ENCODE measurements around the gene SLC10A1. TPM values are rescaled to one million over a fixed set of nuclear protein-coding genes. Genes with fewer than 3 reads are reported as not detected.

SLC10A1 gene
- total and polyA plus RNA-seq, 2 experiments from 2014 or later: 0.10 TPM; not detected in 1

DNA sequence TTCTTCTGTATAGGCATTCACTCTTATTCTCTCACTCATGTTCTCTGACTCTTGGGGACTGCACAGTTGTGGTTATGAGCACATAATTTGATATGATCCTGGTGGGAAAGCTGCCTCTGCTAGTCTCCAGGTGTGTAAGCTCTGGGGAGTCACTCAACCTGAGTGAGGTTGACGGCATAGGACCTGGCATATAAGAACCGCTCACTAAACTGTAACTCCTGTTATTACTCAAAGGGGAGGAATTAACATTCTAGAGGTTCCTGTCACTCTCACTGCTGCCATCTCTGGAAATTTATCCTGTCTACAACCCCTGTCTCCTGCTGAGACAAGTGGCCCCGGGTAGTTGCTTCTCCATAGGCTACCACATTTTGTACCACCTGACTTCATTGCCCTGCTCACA lies 16.1 kb downstream of the SLC10A1 start (continued):
- TF ChIP-seq, protein P1, sequence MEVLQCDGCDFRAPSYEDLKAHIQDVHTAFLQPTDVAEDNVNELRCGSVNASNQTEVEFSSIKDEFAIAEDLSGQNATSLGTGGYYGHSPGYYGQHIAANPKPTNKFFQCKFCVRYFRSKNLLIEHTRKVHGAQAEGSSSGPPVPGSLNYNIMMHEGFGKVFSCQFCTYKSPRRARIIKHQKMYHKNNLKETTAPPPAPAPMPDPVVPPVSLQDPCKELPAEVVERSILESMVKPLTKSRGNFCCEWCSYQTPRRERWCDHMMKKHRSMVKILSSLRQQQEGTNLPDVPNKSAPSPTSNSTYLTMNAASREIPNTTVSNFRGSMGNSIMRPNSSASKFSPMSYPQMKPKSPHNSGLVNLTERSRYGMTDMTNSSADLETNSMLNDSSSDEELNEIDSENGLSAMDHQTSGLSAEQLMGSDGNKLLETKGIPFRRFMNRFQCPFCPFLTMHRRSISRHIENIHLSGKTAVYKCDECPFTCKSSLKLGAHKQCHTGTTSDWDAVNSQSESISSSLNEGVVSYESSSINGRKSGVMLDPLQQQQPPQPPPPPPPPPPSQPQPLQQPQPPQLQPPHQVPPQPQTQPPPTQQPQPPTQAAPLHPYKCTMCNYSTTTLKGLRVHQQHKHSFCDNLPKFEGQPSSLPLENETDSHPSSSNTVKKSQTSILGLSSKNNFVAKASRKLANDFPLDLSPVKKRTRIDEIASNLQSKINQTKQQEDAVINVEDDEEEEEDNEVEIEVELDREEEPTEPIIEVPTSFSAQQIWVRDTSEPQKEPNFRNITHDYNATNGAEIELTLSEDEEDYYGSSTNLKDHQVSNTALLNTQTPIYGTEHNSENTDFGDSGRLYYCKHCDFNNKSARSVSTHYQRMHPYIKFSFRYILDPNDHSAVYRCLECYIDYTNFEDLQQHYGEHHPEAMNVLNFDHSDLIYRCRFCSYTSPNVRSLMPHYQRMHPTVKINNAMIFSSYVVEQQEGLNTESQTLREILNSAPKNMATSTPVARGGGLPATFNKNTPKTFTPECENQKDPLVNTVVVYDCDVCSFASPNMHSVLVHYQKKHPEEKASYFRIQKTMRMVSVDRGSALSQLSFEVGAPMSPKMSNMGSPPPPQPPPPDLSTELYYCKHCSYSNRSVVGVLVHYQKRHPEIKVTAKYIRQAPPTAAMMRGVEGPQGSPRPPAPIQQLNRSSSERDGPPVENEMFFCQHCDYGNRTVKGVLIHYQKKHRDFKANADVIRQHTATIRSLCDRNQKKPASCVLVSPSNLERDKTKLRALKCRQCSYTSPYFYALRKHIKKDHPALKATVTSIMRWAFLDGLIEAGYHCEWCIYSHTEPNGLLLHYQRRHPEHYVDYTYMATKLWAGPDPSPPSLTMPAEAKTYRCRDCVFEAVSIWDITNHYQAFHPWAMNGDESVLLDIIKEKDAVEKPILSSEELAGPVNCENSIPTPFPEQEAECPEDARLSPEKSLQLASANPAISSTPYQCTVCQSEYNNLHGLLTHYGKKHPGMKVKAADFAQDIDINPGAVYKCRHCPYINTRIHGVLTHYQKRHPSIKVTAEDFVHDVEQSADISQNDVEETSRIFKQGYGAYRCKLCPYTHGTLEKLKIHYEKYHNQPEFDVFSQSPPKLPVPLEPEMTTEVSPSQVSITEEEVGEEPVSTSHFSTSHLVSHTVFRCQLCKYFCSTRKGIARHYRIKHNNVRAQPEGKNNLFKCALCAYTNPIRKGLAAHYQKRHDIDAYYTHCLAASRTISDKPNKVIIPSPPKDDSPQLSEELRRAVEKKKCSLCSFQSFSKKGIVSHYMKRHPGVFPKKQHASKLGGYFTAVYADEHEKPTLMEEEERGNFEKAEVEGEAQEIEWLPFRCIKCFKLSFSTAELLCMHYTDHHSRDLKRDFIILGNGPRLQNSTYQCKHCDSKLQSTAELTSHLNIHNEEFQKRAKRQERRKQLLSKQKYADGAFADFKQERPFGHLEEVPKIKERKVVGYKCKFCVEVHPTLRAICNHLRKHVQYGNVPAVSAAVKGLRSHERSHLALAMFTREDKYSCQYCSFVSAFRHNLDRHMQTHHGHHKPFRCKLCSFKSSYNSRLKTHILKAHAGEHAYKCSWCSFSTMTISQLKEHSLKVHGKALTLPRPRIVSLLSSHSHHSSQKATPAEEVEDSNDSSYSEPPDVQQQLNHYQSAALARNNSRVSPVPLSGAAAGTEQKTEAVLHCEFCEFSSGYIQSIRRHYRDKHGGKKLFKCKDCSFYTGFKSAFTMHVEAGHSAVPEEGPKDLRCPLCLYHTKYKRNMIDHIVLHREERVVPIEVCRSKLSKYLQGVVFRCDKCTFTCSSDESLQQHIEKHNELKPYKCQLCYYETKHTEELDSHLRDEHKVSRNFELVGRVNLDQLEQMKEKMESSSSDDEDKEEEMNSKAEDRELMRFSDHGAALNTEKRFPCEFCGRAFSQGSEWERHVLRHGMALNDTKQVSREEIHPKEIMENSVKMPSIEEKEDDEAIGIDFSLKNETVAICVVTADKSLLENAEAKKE (CRISPR knock-in tag; IDR thresholded peaks at IDR 0.05): no peak
- TF ChIP-seq STAT1 (IDR thresholded peaks at IDR 0.05; ENCODE audit: unreplicated experiment): no peak
- no peak for TF ChIP-seq ZNF331 (CRISPR knock-in tag; IDR thresholded peaks at IDR 0.05; ENCODE audit: low read depth)
- TF ChIP-seq POLR2AphosphoS5 (IDR thresholded peaks at IDR 0.05; ENCODE audit: low read depth): no peak
- TF ChIP-seq EZH2 (IDR thresholded peaks at IDR 0.05; ENCODE audit: low read depth, unreplicated experiment): no peak
- TF ChIP-seq EZH2phosphoT487 (IDR thresholded peaks at IDR 0.05; ENCODE audit: unreplicated experiment): no peak
- TF ChIP-seq JUNB (IDR thresholded peaks at IDR 0.05; ENCODE audit: unreplicated experiment): no peak
- TF ChIP-seq, protein P2, sequence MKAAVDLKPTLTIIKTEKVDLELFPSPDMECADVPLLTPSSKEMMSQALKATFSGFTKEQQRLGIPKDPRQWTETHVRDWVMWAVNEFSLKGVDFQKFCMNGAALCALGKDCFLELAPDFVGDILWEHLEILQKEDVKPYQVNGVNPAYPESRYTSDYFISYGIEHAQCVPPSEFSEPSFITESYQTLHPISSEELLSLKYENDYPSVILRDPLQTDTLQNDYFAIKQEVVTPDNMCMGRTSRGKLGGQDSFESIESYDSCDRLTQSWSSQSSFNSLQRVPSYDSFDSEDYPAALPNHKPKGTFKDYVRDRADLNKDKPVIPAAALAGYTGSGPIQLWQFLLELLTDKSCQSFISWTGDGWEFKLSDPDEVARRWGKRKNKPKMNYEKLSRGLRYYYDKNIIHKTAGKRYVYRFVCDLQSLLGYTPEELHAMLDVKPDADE (IDR thresholded peaks at IDR 0.05): no peak
- TF ChIP-seq CREB1 (CRISPR knock-in tag; IDR thresholded peaks at IDR 0.05; ENCODE audit: low read depth): no peak

DNA sequence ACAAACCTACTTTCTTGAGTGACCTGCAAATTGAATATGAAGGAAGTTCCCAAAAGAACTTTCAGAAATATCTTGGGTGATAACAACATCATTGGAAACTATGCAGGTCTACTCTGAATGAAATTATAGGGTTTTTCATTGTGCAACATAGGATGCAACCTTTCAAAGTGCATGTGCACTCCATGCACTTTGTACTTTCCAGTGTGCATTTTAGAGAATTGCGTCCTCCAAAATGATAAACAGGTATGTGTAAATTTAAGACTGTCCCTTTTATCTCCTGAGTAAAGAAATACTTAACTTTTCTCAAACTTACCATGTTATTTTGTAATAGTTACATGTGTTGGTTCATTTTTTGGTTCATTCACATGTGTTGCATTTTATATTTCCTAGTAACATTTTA lies 16.9 kb downstream of the SLC10A1 start:
- ATAC-seq: no peak
- no peak overlapping the region for H3K27ac Mint-ChIP-seq
- peaks cover 41% of the 10 kb centered on the region for H3K36me3 Mint-ChIP-seq (ENCODE audit: low read depth)
- Histone ChIP-seq H4K20me1 (replicated peaks; ENCODE audit: insufficient read depth) (peaks cover 5% of the 10 kb centered on the region), H3K4me1 (ENCODE audit: insufficient read depth) (no peaks in the 10 kb centered on the region), H3K4me2 (no peak overlapping the region), H3K4me3 (no peak overlapping the region), H2AFZ (no peak overlapping the region), H3K9me2 (ENCODE audit: insufficient read depth) (peaks cover 10% of the 10 kb centered on the region), H3K36me3 (ENCODE audit: insufficient read depth) (peaks cover 18% of the 10 kb centered on the region), H3F3A (replicated peaks; ENCODE audit: low read depth) (no peaks in the 10 kb centered on the region), H3K27me3 (ENCODE audit: insufficient read depth) (no peaks in the 10 kb centered on the region), H3K27ac (ENCODE audit: low read depth) (no peak overlapping the region), H3K79me2 (replicated peaks; ENCODE audit: insufficient read depth) (0 out of 2 replicates have a peak, but pooled peaks cover 6% of the 10 kb centered on the region)
- H3K4me3 Mint-ChIP-seq: no peak overlapping the region
- peaks cover 7% of the 10 kb centered on the region for H3K27me3 Mint-ChIP-seq (ENCODE audit: insufficient read depth, low read depth, poor library complexity)
- H3K4me1 Mint-ChIP-seq: no peaks in the 10 kb centered on the region
- no peak for DNase-seq (ENCODE audit: low spot score)
- H3K9me3 Mint-ChIP-seq: no peaks in the 10 kb centered on the region
- TF ChIP-seq EZH2phosphoT487 (IDR thresholded peaks at IDR 0.05; ENCODE audit: unreplicated experiment) (no peak), STAT1 (IDR thresholded peaks at IDR 0.05; ENCODE audit: unreplicated experiment) (no peak), JUNB (IDR thresholded peaks at IDR 0.05; ENCODE audit: unreplicated experiment) (no peak), ZNF331 (CRISPR knock-in tag; IDR thresholded peaks at IDR 0.05; ENCODE audit: low read depth) (no peak)
- TF ChIP-seq, protein P1 (CRISPR knock-in tag; IDR thresholded peaks at IDR 0.05): no peak

All from GM23338 (cell line).